Activated CD4-positive, alpha-beta T cell treated with anti-CD3 and anti-CD28 coated beads, Interleukin-10, Interleukin-2, amounts not matched to agents 100 ng/mL and 50 ng/mL, durations not matched to agents 16 hours and 8 hours (primary cell): ENCODE measurements around the gene AMIGO2.
A peak's percentile ranks its signal among the peaks of the same experiment; 100 is the strongest.
"Not testable (repeated sequence)": the region's sequence is repeated elsewhere in the genome, so short reads cannot be mapped to it uniquely, and the experiment has no call there.

Experiments used
- DNase-seq: peaks from one replicate; pipeline ENCODE4 v3.0.0-alpha.2; 2020

Gene AMIGO2, protein sequence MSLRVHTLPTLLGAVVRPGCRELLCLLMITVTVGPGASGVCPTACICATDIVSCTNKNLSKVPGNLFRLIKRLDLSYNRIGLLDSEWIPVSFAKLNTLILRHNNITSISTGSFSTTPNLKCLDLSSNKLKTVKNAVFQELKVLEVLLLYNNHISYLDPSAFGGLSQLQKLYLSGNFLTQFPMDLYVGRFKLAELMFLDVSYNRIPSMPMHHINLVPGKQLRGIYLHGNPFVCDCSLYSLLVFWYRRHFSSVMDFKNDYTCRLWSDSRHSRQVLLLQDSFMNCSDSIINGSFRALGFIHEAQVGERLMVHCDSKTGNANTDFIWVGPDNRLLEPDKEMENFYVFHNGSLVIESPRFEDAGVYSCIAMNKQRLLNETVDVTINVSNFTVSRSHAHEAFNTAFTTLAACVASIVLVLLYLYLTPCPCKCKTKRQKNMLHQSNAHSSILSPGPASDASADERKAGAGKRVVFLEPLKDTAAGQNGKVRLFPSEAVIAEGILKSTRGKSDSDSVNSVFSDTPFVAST

DNA sequence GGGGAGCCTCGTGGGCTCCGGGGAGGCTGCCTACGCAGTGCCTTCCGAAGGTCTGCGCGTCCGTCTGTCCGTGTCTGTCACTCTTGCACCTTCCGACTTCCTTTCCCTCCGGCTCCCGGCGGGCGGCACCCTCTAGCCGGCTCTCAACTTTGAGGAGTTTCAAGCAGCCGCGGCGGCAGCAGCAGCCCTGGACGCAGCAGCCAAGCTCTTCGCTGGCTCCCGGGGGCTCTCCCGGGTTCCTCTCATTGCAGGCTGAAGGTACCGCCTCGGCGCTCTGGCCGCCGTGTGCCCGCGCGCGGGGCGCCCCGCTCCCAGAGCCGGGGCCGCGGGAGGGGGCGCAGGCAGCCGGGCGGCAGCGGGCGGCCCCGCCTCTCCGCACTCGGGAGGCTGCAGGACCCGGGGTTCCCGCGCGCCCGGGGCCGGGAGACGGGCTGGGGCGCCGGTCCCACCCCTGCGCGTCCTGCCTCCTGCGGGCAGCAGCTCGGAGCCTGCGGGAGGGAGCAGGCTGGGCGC is at the start of gene AMIGO2, which contains the start of gene PCED1B:
Gene AMIGO2, minus strand, starts transcription at position 492 of the 513 bp plus-strand sequence. CDS start 957 bp downstream, outside the sequence.
Gene PCED1B, plus strand, starts transcription at position 154 of the 513 bp plus-strand sequence. CDS start 155,443 bp downstream, outside the sequence.
- DNase-seq, result peak; percentile 82

DNA sequence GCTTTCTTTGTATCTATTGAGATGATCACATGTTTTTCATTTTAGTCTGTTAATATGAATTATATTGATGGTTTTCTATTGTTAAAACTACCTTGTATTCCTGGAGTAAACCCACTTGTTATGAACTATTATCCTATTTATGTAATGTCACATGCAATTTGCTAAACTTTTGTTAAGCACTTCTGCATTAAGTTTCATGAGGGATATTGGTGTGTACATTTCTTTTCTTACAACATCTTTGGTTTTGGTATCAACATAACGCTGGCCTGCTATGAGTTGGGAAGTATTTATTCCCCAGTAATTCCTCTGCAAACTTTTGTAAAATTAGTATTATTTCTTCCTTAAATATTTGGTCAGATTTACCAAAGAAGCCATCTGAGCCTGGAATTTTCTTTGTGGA is 46.5 kb upstream of the AMIGO2 start:
- no peak for DNase-seq

DNA sequence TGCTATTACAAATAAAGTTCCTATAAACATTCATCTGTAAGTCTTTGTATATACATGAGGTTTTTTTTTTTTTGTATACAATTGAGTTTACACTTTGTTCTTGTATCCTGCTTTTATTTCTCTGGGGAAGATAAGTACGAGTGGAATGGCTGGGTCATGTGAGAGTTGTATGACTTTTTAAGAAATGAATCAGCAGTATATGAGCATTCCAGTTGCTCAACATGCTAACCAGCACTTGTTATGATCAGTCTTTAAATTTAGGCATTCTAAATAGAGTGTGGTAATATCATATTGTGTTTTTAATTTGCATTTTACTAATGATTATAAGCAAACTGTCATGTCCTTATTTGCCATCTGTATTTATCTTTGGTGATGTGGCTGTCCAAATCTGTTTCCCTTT is 44.7 kb upstream of the AMIGO2 start:
- DNase-seq, result no peak

DNA sequence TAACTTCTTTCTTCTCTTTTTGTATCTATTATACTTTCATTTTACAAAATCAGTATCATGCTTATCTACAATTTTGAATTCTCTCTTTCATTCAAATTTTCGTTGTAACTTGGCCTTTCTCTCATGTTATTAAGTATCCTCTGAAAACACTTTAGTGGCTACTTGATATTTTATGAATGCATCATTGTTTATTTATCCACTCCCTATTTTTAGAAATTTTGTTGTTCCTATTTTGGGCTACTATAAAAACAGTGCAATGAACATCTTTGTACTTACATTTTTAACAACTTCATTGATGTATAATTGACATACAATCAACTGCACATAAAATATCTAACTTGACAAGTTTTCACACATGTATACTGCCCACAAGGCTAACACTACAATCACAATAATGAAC is 44.0 kb upstream of the AMIGO2 start:
- no peak for DNase-seq

DNA sequence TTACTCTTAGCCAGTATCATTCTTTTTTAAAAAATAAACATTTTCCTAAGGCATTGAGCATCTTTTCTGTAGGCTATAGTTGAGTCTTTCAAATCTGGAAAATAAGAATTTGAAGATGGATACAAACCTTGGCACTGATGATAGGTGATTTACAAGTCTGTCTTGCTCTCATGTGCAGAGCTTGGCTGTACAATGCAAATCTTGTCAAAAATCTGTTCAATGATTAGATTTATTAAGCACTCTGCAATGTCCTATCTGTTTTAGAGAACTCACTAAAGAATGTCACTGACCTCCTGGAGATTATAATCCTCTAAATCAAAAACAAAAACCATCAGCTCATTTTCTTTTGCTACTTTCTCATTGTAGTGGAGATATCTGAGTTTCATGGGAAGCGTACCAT is 42.8 kb upstream of the AMIGO2 start:
- no peak for DNase-seq

DNA sequence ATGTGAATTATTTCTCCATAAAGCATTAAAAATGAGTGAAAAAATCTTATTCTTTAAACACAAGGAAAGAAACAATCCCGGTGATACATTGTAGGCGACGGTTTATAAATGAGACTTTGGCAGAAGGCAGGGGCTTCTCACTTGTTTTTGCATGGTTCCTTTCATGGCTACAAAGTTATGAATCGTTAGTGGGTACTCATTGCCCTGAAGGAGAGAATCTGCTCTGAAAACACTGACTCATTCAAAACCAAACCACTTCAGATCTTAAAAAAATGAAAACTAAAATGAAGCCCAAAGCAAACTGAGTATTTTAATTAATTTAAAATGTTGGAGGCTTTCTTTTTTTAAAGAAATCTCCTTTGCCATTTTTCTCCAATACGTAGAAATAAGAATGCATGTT is 41.4 kb upstream of the AMIGO2 start:
- peak; percentile 21 for DNase-seq

DNA sequence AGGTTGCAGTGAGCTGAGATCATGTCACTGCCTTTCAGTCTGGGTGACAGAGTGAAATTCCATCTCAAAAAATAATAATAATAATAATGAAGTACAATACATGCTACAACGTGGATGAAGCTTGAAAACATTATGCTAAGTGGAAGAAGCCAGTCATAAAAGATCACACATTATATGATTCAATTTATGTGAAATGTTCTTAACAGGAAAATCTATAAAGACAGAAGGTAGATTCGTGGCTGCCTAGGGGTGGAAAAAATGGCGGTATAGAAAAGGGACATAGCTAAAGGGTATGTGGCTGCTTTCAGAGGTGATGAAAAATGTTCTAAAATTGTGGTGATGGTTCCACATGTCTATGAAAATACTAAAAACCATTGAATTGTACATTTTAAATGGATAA is 41.0 kb upstream of the AMIGO2 start:
- DNase-seq, result no peak

DNA sequence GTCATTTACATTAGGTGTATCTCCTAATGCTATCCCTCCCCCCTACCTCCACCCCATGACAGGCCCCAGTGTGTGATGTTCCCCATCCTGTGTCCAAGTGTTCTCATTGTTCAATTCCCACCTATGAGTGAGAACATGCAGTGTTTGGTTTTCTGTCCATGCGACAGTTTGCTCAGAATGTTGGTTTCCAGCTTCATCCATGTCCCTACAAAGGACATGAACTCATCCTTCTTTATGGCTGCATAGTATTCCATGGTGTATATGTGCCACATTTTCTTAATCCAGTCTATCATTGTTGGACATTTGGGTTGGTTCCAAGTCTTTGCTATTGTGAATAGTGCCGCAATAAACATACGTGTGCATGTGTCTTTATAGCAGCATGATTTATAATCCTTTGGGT is 37.5 kb upstream of the AMIGO2 start:
- not testable (repeated sequence) for DNase-seq

DNA sequence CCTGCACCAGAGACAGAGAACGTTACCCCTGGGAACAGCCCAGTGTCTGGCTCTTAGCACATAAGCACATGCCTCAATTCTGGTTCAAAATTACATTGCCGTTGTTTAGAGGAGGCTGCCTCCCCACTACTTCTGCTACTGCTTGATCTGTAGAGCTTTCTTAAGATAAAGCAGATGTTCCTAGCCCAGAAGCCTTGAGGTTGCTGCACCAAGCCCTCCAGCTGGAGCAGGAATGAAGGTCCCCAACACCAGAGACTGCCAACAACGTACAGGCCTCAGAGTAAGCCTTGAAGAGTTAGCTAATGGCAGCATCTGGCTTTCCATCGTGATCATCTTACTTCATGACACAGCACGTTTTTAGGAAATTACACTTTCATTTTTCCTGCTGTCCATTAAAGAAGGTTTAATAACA is 34.7 kb upstream of the AMIGO2 start:
- no peak for DNase-seq

DNA sequence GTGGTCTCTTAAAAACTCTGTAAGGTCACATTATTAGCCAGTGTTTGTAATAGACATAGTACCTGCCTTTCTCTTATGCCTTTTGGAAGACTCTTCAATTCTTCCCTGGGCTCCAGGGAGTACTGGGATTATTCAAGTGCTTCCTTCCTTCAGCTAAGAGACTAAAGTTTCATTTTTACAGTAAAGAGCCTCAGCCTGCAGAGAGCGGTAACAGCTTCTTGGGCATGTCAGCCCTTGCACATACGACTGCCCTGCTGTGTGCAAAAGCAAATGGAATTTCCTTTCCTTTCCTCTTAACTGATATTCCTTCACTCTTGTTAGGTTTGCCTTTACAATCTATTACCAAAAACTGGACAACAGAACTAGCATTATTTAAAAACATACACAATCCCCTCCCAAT is 32.9 kb upstream of the AMIGO2 start:
- peak; percentile 24 for DNase-seq

DNA sequence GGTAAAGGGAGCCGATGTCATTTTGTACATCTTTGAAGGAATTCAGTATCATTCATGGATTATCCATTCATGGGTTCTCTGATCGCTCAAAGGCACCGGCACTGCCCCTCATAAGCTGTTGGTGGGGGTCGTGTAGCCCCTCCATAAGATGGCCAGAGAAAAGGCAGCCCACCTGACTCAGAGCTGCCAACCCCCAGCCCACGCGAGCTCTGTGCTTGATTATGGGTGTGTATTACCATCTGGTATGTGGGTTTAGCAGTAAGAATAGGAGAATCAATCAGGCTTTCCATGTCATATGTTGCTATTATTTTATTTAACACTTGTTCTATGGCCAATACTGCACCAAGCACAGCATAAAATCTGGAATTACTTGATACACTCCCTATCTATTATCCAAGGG is 32.1 kb upstream of the AMIGO2 start:
- no peak for DNase-seq

DNA sequence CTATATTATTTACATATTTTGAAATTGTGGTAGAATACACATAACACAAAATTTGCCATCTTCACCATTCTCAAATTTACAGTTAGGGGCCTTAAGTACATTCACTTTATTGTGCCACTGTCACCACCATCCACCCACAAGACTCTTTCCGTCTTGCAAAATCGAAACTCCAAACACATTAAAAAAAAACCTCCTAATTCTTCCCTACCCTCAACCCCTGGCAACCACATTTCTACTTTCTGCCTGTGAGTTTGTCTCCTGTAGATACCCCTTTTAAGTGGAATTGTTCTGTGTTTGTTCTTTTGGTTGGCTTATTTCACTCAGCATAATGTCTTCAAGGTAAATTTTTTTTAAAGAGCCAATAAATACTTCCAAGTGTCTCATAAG is 31.6 kb upstream of the AMIGO2 start:
- DNase-seq, result peak; percentile 72

DNA sequence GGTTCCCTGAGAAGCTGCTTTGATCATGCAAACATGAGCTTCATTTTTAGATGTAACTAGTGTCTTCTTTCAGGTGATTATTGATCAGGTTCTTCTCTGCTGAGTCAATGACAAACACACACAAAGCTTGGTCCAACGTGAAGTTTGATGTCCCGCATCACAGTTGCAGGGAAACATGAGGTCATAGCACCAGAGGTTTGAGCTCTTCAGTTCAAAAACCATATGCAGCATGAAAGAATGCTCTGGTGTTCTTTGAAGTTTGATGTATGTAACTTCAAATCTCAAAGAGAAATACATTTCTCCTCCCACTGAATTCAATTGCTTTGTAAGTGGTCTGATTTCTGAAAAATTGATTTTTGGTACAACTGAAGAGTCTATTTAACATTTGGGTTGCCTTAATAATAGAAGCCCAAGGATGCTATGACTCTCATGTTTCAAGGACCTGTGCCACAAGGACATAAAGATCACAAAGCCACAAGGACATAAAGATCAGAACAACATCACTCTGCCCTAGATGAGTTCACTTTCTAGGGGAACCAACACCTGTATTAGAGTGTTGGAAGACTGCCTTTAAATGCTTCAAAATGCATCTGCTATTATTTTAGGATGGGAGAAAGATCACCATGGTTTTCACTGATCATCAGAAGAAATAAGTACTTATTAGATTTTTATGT is 31.1 kb upstream of the AMIGO2 start:
- peak; percentile 18 for DNase-seq

DNA sequence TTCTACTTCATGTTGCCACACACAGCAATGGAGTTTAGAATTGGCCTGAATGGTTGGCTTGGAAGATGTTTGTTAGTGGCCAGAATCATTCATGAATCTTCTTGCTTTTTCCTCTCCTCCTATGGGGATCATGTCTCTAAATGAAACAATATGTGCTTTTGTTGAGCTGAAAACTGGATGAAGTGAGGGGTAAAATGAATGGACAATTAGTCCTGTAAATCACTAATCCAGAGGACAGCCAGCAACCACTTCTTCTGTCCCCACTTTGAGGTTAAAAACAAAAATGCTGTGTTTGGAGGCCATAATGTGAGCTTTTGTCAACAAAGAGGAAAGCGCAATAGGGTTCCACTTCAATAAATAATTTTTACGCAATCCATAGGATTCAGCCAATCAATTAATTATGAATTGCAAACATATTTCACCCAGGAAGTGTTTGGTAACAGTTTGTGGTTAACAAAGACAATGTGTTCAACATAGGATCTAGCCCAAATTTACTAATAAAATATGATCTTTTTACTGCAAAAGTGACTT is 30.3 kb upstream of the AMIGO2 start:
- DNase-seq, result no peak

DNA sequence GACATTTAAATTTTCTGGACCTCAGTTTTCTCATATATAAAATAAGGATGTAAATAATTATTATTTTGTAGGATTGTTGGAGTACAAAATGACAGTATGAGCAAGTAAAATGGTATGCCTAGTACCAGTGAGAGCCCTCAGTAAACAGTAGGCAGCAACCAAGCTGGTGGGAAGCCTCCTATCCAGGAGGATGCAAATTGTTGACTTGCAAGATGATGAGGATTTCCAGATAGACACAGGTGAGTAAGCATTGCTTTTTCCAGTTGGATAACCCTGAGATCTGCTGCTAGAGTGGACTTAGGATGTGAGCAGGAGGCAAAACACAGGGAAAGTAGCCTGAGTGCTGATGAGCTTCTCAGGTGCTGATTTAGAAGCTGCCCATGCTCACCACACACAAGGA is 28.2 kb upstream of the AMIGO2 start:
- no peak for DNase-seq

DNA sequence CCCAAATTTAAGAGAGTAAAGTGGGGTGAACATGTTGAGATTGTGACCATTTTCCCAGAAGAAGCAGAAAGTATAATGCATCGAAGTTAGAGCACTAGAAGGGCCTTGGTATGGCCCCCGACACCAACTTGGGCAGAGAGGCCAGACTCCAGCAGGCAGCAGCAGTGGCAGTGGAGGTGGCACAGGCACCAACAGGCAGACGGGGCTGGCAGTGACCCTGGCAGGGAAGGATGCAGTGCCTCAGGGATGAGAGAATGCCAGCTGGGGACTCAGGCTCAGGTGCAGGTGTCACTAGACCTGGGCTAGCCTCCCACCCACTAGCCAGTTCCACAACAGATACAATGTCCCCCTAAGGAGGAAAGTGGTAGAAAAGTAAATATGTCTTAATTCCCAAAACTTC is 27.7 kb upstream of the AMIGO2 start:
- DNase-seq, result no peak

DNA sequence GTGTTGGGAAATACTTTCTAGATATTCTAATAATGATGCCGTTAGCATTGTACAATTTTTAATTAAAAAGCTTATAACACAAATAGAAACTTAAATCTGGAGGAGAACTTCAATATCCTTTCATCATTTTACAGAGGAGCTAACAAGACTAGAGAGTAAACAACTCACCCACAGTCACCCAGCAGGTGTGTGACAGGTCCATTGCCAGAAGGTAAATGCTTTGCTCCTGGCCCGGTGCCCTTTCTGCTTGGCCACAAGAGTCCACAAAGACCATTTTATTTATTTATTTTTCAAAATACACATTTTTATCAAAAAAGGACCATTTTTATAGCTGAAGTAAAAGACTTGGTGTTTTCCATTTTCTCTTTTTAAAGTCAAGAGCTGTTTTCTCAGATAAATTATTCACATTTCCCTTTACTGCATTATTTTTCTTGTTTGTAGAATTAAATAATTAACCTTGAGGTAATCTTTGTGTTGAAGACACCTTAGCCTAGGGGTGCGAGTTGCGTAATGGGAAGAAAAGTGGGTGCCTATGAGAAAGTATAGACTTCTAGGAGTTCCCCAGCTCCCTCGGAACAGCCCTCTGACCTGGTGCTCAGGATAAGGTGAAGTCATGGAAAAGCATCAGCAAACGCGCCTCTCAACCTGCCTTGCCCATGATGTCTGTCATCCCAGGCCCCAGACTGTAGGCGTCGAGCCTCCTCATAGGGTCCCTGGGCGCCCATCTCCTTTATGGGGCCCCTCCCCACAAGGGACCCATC is 26.3 kb upstream of the AMIGO2 start:
- DNase-seq, result no peak

DNA sequence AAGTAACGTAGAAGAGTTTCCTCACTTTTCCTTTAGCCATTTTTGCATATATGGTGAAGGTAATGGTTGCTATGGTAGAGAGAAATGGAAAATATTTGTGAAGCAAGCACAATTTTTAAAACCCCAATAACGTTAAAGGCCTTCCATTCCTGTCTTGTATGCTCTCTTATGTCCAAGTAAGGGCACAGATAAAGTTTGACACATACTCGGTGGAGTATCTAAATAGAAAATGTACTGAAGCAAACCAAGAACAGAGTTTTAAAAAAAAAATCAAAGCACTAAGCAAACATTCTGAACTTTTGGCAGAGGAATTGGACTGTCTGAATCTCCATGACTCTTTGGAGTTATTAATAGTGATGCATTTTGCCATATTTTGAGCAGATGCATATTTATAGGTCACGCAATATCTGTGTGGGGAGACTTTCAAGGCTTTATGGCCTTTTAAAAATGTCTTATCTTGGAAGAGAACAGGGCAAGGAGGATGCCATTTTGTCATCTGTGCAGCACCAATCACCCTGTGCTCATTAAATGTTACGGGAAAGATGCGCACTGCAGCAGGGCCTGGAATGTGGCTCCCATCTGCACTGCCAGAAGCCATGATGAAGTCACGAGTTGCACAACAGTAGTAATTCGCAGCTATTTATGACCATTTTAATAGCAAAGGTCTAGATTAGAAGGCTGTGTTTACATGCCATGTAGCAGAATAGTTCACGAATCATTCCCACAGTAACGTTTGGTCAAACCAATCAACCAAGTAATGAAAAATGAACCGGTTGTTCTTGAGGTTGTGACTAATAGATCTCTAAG is 23.3 kb upstream of the AMIGO2 start:
- no peak for DNase-seq

DNA sequence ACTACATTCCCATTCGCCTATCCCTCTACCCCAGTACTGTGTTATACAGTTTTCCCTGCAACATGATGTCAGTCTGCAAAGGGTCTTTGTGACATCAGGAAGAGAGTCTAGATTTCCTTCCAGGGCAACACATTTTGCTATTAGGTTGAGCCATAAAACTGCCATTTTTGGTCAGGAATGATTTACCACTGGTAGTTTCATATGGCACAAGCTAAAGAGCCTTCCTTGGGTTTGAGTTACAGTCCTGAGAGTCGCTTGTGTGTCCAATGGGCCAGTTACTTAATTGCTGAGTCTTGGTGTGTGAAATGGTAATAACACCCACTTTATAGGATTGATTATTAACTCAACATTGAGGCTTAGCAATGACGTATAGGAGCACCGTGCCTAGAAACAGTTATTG is 22.6 kb upstream of the AMIGO2 start:
- no peak for DNase-seq

DNA sequence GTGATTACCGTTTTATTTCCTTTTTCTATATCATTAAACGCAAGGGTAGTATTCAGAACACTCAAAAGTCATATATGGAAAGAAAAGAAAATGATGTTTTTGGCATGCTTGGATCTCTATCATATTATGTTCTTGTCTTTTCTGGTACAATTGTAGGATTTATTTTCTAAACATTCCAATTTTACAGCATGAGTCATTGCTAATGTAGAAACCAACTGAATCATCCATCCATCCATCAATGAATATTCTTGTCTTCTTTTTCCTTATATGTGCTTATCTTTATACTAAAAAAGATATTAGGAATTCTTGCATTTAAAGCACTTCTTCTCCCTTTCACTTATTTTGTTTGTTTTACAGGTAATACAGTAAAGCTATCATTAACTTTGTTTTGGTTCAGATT is 20.4 kb upstream of the AMIGO2 start:
- no peak for DNase-seq

DNA sequence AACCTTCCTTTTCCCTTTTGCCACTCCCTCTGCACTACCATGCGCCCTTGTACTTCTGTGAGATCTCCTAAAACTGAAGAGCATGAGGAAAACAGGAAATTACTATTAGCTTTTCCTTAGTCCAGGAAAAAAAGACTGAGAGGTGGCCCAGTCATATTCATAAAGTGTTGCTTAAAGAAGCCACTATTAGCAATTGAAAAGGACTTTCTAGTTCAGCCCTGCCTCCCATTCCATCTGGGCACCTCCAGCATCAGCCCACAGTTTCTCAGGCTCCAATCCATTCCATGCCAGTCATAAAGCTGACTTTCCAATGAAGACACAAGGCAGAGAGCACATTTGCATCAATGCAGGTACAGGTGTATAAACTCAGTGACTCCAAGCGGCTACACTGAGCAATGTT is 19.9 kb upstream of the AMIGO2 start:
- no peak for DNase-seq

DNA sequence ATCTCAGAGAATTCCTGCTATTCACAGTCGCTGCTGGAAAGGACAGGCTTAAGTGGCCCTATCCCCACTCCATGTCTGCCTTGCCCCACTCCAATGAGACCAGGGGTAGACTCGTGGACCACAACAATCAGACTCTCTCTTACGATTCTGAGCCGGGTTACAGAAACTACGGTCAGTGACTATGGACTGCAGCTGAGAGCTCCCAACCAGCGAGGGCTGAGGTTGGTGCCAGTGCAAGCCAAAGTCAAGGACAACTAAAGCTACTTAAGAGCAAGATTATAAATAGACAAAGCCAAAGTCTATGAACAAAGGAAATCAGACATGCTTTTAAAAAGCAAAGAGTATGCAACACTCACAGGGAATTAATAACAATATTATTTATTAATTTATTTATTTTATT is 18.3 kb upstream of the AMIGO2 start:
- no peak for DNase-seq
